ENCODE measurements around the gene BMPR1A.

- TF ChIP-seq REST (IDR thresholded peaks at IDR 0.05; ENCODE audit: insufficient replicate concordance, low read depth) (no peak), CTCF (IDR thresholded peaks at IDR 0.05; ENCODE audit: insufficient read depth, low read length) (no peak), POLR2AphosphoS5 (IDR thresholded peaks at IDR 0.05; ENCODE audit: low read depth) (no peak), SPI1 (IDR thresholded peaks at IDR 0.05; ENCODE audit: borderline replicate concordance, low read depth) (no peak), GABPA (IDR thresholded peaks at IDR 0.05; ENCODE audit: low read depth) (no peak)
Observed at GRCh38 chr10:86971232-86971991, 215.0 kb downstream of the BMPR1A start.
